Muscle layer of duodenum (tissue), 2 donors: ENCODE data around the gene CERS3.

Experiments used
- H3K27ac ChIP-seq: one replicate; pipeline ENCODE4 v1.7.0; 2013; ENCODE audit warnings: mild to moderate bottlenecking, low read length
- H3K27me3 ChIP-seq: one replicate; pipeline ENCODE4 v1.7.0; 2013; ENCODE audit warnings: low read depth, mild to moderate bottlenecking, control low read depth, low read length
- H3K36me3 ChIP-seq, 2 donors: one replicate each; pipeline ENCODE4 v1.7.0; 2013; ENCODE audit warnings: low read length in 2 of 2, control low read depth in 1 of 2, mild to moderate bottlenecking in 1 of 2; ENCODE audit not compliant: insufficient read depth in 2 of 2, control insufficient read depth in 1 of 2
- H3K4me1 ChIP-seq, 2 donors: one replicate each; pipeline ENCODE4 v1.7.0; 2013; ENCODE audit warnings: low read length in 2 of 2, mild to moderate bottlenecking in 2 of 2, control low read depth in 1 of 2, moderate library complexity in 1 of 2; ENCODE audit not compliant: insufficient read depth in 2 of 2, control insufficient read depth in 1 of 2
- H3K4me3 ChIP-seq, 2 donors: one replicate each; pipeline ENCODE4 v1.7.0; 2013; ENCODE audit warnings: low read length in 2 of 2, low read depth in 1 of 2, mild to moderate bottlenecking in 1 of 2
- H3K9me3 ChIP-seq, 2 donors: one replicate each; pipeline ENCODE4 v1.7.0; 2013; ENCODE audit warnings: low read length in 2 of 2, control low read depth in 1 of 2, mild to moderate bottlenecking in 1 of 2; ENCODE audit not compliant: control insufficient read depth in 1 of 2
- donor health status: healthy.

The CERS3 gene

DNA sequence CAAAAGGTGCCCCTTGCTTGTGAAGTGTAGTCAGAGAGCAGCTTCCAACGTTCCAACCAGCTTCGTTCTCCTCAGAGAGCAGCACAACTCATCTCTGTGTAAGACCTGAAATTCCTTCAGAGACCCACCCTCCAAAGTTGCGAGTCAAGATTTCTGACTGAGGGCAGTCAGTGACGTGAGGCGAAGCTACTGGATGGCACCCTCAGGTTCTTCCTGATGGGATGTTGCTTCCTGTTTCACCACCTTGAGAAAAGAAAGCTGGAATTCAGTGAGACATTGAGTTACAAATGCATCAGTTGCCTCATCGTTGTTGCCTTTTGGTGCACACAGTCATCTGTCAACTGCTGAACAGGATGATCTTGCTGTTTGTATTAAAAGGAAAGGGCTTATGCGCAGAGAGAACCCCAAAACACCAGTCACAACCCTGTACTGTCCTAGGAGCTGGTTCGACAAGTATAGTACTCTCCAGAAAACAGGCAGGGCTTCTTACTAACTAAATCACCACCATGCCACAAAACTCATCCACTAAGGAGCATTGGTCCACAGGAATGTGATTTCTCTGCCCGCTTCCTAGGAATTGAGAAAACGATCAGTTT, at the start of gene CERS3:
TSS of gene CERS3 (minus strand) at position 118 of the 596 bp plus-strand sequence. CDS start 27,101 bp downstream, outside the sequence.
- no peaks in the 10 kb centered on the region for H3K36me3 ChIP-seq
- H3K27ac ChIP-seq, result no peak within 1 kb of the TSS
- H3K9me3 ChIP-seq, result no peaks in the 10 kb centered on the region
- H3K4me1 ChIP-seq, result peaks cover 6 to 11% of the 10 kb centered on the region in 2 donors
- H3K4me3 ChIP-seq, result no peak within 1 kb of the TSS
- H3K27me3 ChIP-seq, result no peaks in the 10 kb centered on the region

DNA sequence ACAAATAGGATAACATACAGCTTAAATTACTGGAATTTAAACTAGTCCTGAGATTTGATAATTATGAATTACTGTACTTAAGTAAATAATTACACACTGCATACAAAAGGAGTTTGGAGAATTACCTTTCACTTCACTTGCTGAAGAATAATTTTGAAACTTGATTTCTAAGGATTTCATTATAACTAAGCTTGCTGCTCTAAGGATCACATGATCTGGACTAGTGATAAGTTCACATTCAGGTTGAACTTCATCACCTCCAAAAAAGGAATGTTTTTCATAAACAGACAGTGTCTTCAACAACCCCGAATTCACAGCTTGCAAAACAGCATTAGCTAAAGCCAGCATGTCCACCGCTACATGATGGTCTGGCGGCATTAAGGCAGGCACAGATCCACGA, 44.8 kb upstream of the CERS3 start:
- Histone ChIP-seq H3K9me3 (no peaks in the 10 kb centered on the region), H3K36me3 (peaks cover 10 to 25% of the 10 kb centered on the region in 2 donors), H3K4me1 (no peaks in the 10 kb centered on the region), H3K27ac (no peak overlapping the region), H3K27me3 (no peaks in the 10 kb centered on the region), H3K4me3 (no peak overlapping the region)

DNA sequence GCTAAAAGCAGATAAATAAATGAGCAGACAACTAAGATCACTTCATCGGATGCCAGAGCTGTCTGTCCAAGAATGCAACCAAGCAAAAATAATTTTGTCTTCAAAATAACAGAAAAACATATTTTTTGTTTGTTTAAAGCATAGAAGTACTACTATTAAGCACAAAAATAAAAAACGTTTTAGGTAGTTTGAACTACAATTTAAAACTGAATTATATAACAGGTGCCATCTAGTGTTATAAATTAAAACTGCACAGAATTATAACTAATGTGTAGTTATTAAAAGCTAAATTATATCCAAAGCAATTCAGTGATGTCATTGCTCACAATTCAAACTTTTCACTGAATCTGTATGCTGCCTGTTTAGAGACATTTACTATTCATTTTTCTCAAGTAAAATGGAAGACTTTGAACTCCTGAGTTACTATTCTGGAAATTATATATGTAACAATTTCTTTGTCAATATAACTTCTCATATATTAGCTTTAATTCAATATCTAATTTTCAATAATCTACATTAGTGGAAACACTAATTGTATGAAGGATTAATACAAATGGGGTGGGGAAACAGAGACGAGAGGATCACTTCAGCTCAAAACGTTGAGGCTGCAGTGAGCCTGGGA, 43.7 kb upstream of the CERS3 start:
- no peaks in the 10 kb centered on the region for H3K27me3 ChIP-seq
- no peaks in the 10 kb centered on the region for H3K9me3 ChIP-seq
- no peak overlapping the region for H3K27ac ChIP-seq
- peaks cover 13 to 28% of the 10 kb centered on the region in 2 donors for H3K36me3 ChIP-seq
- H3K4me1 ChIP-seq, result no peaks in the 10 kb centered on the region
- no peak overlapping the region for H3K4me3 ChIP-seq

DNA sequence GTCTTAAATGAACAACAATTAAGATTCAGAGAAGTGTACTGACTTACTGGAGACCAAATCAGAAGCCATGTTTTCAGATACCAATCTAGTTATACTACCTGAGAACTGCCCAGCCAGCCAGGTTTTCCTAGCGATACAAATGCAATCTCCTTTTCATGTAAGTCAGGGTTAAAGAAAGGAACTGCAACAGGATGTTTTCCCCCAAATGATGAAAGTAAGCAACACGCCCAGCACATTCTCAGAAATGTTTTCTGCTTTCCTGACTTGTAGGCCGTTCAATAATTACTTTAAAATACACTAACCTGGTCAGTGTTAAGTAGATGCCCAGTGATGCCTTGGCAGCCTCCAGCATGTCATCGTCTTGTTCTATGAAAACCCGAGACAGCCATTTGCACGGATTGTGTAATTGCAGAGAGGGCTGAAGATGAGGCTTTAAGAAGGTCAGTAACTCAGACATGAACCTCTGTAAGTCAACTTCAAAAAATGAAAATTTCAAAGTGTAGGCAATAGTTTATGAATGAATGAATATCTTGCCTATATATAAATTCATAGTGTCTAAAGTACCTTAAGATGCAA, 42.9 kb upstream of the CERS3 start:
- no peak overlapping the region for H3K27ac ChIP-seq
- H3K36me3 ChIP-seq, result peaks cover 13 to 29% of the 10 kb centered on the region in 2 donors
- no peaks in the 10 kb centered on the region for H3K27me3 ChIP-seq
- no peaks in the 10 kb centered on the region for H3K9me3 ChIP-seq
- H3K4me3 ChIP-seq, result no peak overlapping the region
- H3K4me1 ChIP-seq, result no peaks in the 10 kb centered on the region

DNA sequence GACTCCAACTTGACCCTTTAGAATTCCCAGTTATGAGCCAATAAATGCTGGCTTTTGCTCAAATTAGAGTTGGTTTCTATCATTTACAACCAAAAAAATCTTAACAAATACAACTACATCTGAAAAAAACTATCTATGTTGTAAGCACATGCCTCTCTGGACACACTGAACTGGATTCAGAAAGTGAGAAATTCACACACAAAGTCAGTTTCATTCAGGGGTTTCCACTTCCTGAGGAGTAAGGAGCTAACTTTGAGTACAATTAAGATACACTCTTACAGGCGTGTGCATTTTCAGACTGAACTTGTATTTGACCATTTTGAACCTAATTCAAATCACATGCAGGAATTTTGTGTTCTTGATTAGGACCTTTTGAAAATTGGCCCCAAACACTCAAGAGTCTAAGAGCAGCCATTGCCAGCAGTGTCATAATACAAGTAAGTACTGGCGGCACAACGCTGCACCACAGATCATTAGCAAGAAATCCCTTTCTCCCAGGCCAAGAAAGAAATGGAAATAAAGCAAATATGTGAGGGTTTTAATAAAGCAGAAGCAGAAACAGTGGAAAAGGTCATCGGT, 42.1 kb upstream of the CERS3 start:
- Histone ChIP-seq H3K36me3 (peaks cover 13 to 29% of the 10 kb centered on the region in 2 donors), H3K4me1 (no peaks in the 10 kb centered on the region), H3K9me3 (no peaks in the 10 kb centered on the region), H3K27me3 (no peaks in the 10 kb centered on the region), H3K4me3 (no peak overlapping the region), H3K27ac (no peak overlapping the region)

DNA sequence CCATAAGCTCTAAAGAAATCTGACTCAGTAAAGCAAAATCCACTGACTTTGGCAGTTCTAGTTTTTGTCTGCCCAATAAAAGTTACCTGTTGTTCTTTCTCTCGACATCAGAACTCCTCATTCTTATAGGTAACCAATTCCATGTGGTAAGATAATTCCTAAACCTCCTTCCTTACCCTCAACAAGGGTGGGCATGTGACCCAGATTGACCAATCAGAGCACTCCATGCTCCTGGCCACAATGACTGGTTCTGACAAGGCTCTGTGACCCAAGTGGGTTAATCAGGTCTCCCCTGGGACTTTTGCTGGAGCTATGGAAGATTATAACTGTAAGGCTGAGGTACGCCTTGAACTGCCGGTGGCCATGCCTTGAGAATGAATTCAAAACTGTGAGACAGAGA, 41.5 kb upstream of the CERS3 start:
- H3K4me3 ChIP-seq, result no peak overlapping the region
- no peaks in the 10 kb centered on the region for H3K9me3 ChIP-seq
- H3K27ac ChIP-seq, result no peak overlapping the region
- H3K27me3 ChIP-seq, result no peaks in the 10 kb centered on the region
- H3K36me3 ChIP-seq, result peaks cover 13 to 29% of the 10 kb centered on the region in 2 donors
- H3K4me1 ChIP-seq, result no peaks in the 10 kb centered on the region

DNA sequence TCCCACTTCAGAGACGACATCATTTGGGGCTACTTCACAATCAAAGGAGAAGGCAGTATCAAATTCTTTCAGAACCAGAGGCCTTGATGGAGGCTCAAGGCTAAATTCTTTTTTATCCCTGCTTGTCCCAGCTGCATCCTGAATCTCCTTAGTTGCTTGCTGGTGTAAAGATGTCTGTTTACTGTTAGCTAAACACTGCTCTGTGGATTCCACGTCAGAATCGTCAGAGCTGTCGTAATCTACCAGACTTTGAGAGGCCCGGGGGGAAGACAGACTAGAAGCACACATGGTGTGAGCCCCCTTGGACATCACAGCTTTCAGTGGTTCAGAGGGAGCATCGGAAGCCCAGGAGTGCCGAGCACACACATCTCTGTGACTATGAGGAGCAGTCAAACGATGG, 40.6 kb upstream of the CERS3 start:
- H3K4me3 ChIP-seq, result no peak overlapping the region
- no peaks in the 10 kb centered on the region for H3K4me1 ChIP-seq
- no peaks in the 10 kb centered on the region for H3K27me3 ChIP-seq
- H3K27ac ChIP-seq, result no peak overlapping the region
- H3K9me3 ChIP-seq, result no peaks in the 10 kb centered on the region
- peaks cover 13 to 29% of the 10 kb centered on the region in 2 donors for H3K36me3 ChIP-seq

DNA sequence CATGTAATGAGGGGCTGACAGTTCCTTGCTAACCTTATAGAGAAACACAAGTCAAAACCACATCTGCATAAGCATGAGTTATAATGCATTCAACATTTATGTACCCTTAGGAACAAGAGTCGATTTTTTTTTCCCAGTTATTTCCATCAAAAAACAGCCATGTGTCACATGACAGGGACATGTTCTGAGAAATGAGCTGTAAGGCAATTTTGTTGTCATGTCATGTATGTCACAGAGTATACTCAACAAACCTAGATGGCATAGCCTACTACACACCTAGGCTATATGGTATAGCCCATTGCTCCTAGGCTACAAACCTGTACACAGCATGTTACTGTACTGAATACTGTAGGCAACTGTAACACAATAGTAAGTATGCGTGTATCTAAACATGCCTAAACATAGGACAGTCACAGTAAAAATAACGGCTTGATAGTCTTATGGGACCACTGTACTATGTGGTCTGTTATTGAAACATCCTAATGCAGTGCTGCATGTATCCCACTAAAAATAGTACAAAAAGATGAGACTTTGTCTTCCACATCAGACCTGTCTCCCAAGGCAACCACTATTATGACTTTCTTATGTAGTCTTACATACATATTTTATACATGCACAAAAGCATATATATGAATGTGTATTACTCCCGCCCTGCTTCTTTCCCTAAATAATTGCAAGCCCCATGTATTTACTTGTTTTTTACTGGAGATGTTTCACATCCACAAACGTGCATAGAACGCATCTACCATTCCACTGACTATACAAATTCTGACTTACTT, 38.3 kb upstream of the CERS3 start:
- Histone ChIP-seq H3K9me3 (no peaks in the 10 kb centered on the region), H3K27ac (no peak overlapping the region), H3K4me3 (no peak overlapping the region), H3K36me3 (peaks cover 8 to 19% of the 10 kb centered on the region in 2 donors), H3K27me3 (no peaks in the 10 kb centered on the region), H3K4me1 (no peaks in the 10 kb centered on the region)

DNA sequence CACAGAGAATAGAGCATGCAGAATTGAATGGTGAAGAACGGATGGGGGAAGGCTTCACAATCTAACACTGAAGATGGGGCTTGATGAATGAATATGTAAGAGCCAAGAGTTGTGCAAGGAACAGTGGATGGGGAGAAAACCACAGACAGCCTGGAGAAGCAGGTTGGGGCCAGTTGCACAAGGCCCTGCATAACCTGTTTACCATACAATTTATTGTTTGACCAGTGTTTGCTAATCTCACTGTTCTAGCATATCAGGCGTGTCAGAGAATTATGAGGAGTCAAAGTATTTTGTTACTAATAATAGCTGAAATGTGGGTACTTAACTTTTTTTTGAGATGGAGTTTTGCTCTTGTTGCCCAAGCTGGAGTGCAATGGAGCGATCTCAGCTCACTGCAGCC, 36.8 kb upstream of the CERS3 start:
- Histone ChIP-seq H3K27ac (no peak overlapping the region), H3K9me3 (no peaks in the 10 kb centered on the region), H3K4me3 (no peak overlapping the region), H3K4me1 (no peaks in the 10 kb centered on the region), H3K36me3 (peaks cover 8 to 11% of the 10 kb centered on the region in 2 donors), H3K27me3 (no peaks in the 10 kb centered on the region)

DNA sequence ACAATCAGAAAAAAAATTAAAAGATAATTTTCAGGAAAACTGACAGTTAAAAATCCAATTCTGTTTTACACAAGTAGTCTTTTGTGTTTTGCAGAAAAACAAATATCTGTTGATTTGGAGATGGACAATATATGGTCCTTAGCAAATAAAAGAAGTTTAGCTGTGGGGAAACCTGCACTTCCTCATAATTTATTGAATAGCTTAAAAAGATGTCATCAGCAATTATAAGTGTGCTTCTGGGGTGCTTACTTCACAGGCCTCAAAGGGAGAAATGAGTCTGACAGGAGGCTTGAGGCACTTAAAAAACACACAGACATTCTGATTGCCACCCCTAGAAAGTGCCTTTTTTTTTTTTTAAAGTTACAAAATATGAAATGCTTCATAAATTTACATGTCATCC, 31.6 kb upstream of the CERS3 start:
- no peak overlapping the region for H3K4me3 ChIP-seq
- no peak overlapping the region for H3K27ac ChIP-seq
- no peaks in the 10 kb centered on the region for H3K4me1 ChIP-seq
- no peaks in the 10 kb centered on the region for H3K9me3 ChIP-seq
- H3K27me3 ChIP-seq, result no peaks in the 10 kb centered on the region
- H3K36me3 ChIP-seq, result no peaks in the 10 kb centered on the region

DNA sequence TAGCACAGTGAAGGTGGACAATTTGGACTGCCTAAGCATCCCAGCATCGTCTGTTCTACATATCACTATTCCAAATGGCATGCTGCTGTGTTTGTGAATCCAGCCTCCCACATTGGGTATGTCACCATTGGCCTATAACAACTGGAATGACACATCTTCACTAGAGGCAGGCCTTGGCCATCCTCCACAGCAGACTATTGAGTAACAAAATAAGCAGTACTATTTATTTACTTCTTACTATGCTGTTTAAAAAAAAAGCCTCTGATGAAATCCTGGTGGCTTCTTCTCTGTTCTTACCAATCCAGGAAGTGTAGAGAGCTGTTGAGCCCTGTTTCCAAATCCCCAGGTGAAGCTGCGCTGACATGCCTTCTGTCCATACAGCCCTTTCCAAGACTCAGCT, 30.6 kb upstream of the CERS3 start:
- Histone ChIP-seq H3K27ac (no peak overlapping the region), H3K9me3 (no peaks in the 10 kb centered on the region), H3K27me3 (no peaks in the 10 kb centered on the region), H3K36me3 (no peaks in the 10 kb centered on the region), H3K4me1 (no peaks in the 10 kb centered on the region), H3K4me3 (no peak overlapping the region)
